Measurements from ENCODE around the gene ZSWIM8.

ZSWIM8 gene

GRCh38 chr10:73808021-73808815 lies 22.8 kb downstream of the ZSWIM8 start:
- no peak for DNase-seq
- in situ Hi-C loops (cut with HindIII; ENCODE audit: low pct_ligation_motif_present, low pct_unique_long_range_greater_than_20kb, low sequenced_read_pairs) = no loop called here

- DNase-seq = no peak
- in situ Hi-C loops (cut with HindIII; ENCODE audit: low pct_ligation_motif_present, low pct_unique_long_range_greater_than_20kb, low sequenced_read_pairs) = no loop called here
These were observed 23.8 kb downstream of the ZSWIM8 start for GRCh38 chr10:73809061-73809818.

GRCh38 chr10:73810358-73810734 lies 24.9 kb downstream of the ZSWIM8 start:
- DNase-seq = no peak
- in situ Hi-C loops (cut with HindIII; ENCODE audit: low pct_ligation_motif_present, low pct_unique_long_range_greater_than_20kb, low sequenced_read_pairs) = no loop called here

- in situ Hi-C loops (cut with HindIII; ENCODE audit: low pct_ligation_motif_present, low pct_unique_long_range_greater_than_20kb, low sequenced_read_pairs) = no loop called here
- peak; percentile 31 for DNase-seq
These were observed 25.5 kb downstream of the ZSWIM8 start for GRCh38 chr10:73810735-73811465.

GRCh38 chr10:73812657-73813056 lies 27.3 kb downstream of the ZSWIM8 start:
- in situ Hi-C loops (cut with HindIII; ENCODE audit: low pct_ligation_motif_present, low pct_unique_long_range_greater_than_20kb, low sequenced_read_pairs) = no loop called here
- DNase-seq = no peak

- no peak for DNase-seq
- in situ Hi-C loops (cut with HindIII; ENCODE audit: low pct_ligation_motif_present, low pct_unique_long_range_greater_than_20kb, low sequenced_read_pairs) = no loop called here
These were observed 27.9 kb downstream of the ZSWIM8 start for GRCh38 chr10:73813333-73813732.

- no peak for DNase-seq
- in situ Hi-C loops (cut with HindIII; ENCODE audit: low pct_ligation_motif_present, low pct_unique_long_range_greater_than_20kb, low sequenced_read_pairs) = no loop called here
These were observed 29.0 kb downstream of the ZSWIM8 start for GRCh38 chr10:73814276-73814895.

- DNase-seq = peak; percentile 54
These were observed 29.7 kb downstream of the ZSWIM8 start for GRCh38 chr10:73814896-73815718.

GRCh38 chr10:73815719-73816030 lies 30.3 kb downstream of the ZSWIM8 start:
- in situ Hi-C loops (cut with HindIII; ENCODE audit: low pct_ligation_motif_present, low pct_unique_long_range_greater_than_20kb, low sequenced_read_pairs) = no loop called here
- no peak for DNase-seq

More at GRCh38 chr10:73814896-73815718, 29.7 kb downstream of the ZSWIM8 start:
- in situ Hi-C loops (cut with HindIII; ENCODE audit: low pct_ligation_motif_present, low pct_unique_long_range_greater_than_20kb, low sequenced_read_pairs) = no loop called here

- DNase-seq = no peak
- in situ Hi-C loops (cut with HindIII; ENCODE audit: low pct_ligation_motif_present, low pct_unique_long_range_greater_than_20kb, low sequenced_read_pairs) = no loop called here
These were observed 31.7 kb downstream of the ZSWIM8 start for GRCh38 chr10:73816917-73817729.

- no peak for DNase-seq
- in situ Hi-C loops (cut with HindIII; ENCODE audit: low pct_ligation_motif_present, low pct_unique_long_range_greater_than_20kb, low sequenced_read_pairs) = no loop called here
These were observed 32.4 kb downstream of the ZSWIM8 start for GRCh38 chr10:73817826-73818225.

GRCh38 chr10:73818402-73818801 lies 33.0 kb downstream of the ZSWIM8 start:
- no peak for DNase-seq
- in situ Hi-C loops (cut with HindIII; ENCODE audit: low pct_ligation_motif_present, low pct_unique_long_range_greater_than_20kb, low sequenced_read_pairs) = no loop called here

- DNase-seq = no peak
- in situ Hi-C loops (cut with HindIII; ENCODE audit: low pct_ligation_motif_present, low pct_unique_long_range_greater_than_20kb, low sequenced_read_pairs) = no loop called here
These were observed 33.7 kb downstream of the ZSWIM8 start for GRCh38 chr10:73819081-73819480.

GRCh38 chr10:73819513-73820093 lies 34.2 kb downstream of the ZSWIM8 start:
- no peak for DNase-seq

GRCh38 chr10:73823391-73823790 lies 38.0 kb downstream of the ZSWIM8 start:
- in situ Hi-C loops (cut with HindIII; ENCODE audit: low pct_ligation_motif_present, low pct_unique_long_range_greater_than_20kb, low sequenced_read_pairs) = no loop called here
- no peak for DNase-seq

More at GRCh38 chr10:73819513-73820093, 34.2 kb downstream of the ZSWIM8 start:
- in situ Hi-C loops (cut with HindIII; ENCODE audit: low pct_ligation_motif_present, low pct_unique_long_range_greater_than_20kb, low sequenced_read_pairs) = no loop called here

GRCh38 chr10:73824146-73824725 lies 38.8 kb downstream of the ZSWIM8 start:
- in situ Hi-C loops (cut with HindIII; ENCODE audit: low pct_ligation_motif_present, low pct_unique_long_range_greater_than_20kb, low sequenced_read_pairs) = no loop called here
- DNase-seq = no peak
